HS-27A (cell line): ENCODE data around the gene ITGB3.
"Not testable (repeated sequence)": the region's sequence is repeated elsewhere in the genome, so short reads cannot be mapped to it uniquely, and the experiment has no call there.

Experiments
- DNase-seq: peaks from one replicate; pipeline ENCODE4 v3.0.0-alpha.2; 2012; ENCODE audit warnings: low read depth, missing footprints

ITGB3 gene

GRCh38 chr17:47244697-47245096 is 8.9 kb upstream of the ITGB3 start:
- no peak for DNase-seq

- DNase-seq = no peak
These were observed 7.5 kb upstream of the ITGB3 start for GRCh38 chr17:47246120-47246519.

GRCh38 chr17:47250855-47251254 is 2.8 kb upstream of the ITGB3 start:
- DNase-seq = no peak

GRCh38 chr17:47251421-47251940 is 2.1 kb upstream of the ITGB3 start:
- DNase-seq = no peak

GRCh38 chr17:47252209-47252608 is 1.4 kb upstream of the ITGB3 start:
- DNase-seq = no peak

GRCh38 chr17:47252766-47253512 is 688 bp upstream of the ITGB3 start:
- no peak for DNase-seq

DNA sequence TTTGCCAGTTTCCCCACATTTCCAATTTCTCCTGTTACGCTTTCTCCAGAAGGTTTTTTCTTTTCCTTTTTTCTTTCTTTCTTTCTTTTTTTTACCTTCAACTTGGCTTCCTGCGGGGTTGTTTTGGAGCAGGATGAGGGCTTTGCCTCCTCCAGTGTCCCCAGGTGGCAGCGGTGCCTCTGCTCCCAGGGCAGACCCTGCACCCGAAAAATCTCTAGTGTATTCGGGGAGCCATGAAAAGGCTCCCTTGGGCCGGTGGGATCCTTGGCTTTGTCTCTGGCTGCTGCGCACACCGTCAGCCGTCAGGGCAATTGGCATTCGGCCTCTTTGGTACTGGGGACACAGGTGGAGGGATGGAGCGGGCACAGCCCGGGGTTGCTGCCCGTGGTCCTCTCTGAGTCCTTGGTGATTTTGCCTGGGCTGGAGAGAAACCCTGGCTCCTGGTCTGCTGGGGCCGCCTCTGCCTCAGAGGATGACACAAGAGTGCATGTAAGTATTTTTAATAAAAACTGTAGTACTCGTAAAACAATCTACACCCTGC is 846 bp downstream of the ITGB3 start:
- DNase-seq = no peak

DNA sequence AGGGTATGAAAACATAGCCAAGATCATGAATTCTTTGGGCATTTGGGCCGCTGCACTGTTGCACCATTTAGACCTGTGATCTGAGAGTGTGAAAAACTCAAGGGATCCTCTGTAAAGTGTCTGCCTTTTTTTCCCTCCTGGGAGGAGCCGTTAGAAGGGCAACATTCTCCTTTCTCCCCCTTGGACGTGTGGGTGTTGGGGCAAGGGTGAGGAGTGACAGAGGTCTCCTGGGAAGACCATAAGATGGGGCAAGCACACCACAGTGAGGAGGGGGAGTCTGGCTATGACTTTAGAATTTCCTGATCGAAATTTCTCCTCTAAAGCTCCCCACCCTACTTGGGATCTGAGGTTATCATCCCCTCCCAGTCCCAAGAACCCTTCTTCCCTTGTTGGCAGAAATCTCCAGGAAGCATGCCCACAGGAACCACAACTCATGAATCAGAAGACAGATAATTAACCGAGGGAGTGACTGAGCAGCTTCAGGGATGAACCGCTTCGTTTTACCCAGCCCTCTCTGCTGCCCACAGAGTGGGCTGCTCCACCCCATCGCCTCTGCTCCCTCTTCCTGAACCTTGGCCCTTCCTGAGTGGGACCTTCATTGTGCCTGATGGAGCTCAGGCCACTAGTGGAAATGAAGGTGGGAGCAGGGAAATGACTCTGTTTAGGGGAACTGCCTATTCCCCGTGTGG is 4.2 kb downstream of the ITGB3 start:
- DNase-seq = peak; percentile 82

DNA sequence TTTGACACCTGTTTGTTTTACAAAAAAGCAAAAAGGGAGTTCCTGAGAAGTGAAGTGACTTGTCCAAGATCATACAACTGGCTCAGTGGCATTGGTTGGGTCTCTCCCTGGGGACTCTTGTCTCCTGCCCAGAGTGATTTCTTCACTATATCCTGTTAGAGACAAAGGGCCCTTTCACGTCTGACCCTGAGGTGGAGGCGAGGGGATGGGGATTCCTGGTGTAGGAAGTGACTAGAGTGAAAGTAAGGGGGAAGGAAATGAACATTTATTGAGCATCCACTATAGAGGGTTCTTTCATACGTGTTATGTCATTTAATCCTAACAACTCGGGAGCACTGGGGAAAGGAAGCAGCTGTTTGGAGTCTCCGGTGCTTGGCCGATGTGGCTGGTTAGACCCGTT is 9.0 kb downstream of the ITGB3 start:
- DNase-seq = no peak

GRCh38 chr17:47264166-47264565 is 10.5 kb downstream of the ITGB3 start:
- DNase-seq = no peak

DNA sequence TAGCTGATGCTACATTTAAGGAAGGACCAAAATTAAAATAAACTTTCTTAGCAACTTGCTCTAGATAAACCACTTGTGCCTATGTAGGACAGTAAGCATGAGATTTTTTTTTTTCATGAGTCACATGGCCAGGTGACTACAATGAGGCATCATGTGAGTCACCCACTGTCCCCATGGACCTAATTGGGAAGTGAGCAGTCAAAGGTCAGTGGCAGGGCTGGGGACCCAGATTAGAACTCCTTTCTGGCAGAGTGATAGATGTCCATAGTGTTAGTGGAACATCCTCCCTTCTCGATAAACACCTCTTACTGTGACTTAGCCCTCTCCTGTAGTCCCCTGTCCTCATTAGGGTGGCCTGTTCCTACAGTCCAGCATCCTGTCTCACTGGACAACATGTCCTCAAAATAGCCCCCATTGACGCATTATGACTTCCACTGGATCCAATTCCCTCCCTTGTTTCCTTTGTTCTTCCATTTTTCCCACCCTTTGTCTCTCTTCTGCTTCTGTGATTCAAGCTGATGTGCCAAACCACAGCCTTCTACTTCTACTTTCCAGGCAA is 12.4 kb downstream of the ITGB3 start:
- peak; percentile 40 for DNase-seq

- no peak for DNase-seq
These were observed 13.2 kb downstream of the ITGB3 start for GRCh38 chr17:47266782-47267181.

- DNase-seq = peak; percentile 90
These were observed 13.8 kb downstream of the ITGB3 start for GRCh38 chr17:47267354-47267828.

- not testable (repeated sequence) for DNase-seq
These were observed 15.3 kb downstream of the ITGB3 start for GRCh38 chr17:47268964-47269363.

DNA sequence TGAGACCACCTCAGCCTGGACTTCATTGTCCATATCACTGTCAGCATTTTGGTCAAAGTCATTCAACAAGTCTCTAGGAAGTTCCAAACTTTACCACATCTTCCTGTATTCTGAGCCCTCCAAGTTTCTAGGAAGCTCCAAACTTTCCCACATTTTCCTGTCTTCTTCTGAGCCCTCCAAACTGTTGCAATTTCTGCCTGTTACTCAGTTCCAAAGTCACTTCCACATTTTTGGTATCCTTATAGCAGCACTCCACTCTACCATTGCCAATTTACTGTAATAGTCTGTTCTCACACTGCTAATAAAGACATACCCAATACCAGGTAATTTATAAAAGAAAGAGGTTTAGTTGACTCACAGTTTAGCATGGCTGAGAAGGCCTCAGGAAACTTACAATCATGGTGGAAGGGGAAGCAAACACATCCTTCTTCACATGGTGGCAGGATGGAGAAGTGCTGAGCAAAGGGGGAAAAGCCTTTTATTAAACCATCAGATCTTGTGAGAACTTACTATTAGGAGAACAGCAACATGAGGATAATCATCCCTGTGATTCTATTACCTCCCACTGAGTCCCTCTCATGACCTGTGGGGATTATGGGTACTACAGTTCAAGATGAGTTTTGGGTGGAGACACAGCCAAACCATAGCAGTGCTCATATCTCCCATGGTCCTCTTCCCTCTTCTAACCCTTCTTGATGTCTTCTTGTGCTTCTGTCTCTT is 16.1 kb downstream of the ITGB3 start:
- not testable (repeated sequence) for DNase-seq

- DNase-seq = no peak
These were observed 17.5 kb downstream of the ITGB3 start for GRCh38 chr17:47270946-47271705.

DNA sequence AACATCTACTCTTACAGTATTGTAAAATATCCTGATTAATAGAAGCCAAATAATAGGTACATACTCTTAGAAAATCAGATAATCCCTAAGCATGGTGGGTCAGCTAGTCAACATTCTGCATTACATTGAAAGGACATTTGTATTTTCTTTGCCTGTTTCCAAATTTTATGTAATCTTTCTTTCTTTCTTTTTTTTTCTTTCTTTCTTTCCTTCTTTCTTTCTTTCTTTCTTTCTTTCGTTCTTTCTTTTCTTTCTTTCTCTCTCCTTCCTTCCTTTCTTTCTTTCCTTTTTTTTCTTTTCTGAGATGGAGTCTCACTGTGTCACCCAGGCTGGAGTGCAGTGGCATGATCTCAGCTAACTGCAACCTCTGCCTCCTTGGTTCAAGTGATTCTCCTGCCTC is 18.9 kb downstream of the ITGB3 start:
- DNase-seq = no peak

GRCh38 chr17:47273245-47273644 is 19.6 kb downstream of the ITGB3 start:
- no peak for DNase-seq

- no peak for DNase-seq
These were observed 20.9 kb downstream of the ITGB3 start for GRCh38 chr17:47274319-47275069.

DNA sequence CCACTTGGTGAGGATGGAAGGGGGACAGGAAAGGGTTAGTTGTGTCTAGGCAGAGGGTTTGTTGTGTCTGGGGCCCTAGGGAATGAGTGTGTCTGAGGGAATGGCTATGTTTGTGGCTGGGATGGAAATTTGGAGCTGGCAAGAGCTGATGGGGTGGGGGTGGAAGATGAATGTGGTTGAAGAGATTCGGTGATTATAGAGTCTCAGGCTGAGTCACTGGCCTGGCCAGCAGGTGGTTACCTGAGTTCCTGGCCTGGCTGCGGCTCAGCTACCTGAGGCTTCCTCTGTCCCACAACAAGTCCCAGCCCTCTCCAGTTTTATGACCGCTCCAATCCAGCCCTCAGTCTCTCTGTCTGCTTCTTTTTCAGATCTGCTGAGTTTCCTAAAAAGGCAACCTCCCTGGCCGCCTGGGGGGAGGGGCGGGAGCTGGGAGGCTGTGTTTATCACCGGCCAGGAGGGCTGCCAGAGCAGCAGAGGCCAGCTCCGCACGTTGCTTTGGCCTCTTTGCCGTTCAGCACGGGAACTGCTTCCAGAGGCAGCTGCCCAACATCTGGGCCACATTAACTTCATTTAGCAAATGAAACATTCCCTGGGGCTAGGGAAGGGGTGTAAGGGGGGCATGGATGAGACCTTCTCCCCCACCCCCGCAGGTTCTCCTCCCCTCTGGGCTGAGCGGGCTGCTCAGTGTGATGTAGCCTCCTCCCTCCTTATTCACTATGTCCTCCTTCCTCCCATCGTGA is 21.8 kb downstream of the ITGB3 start:
- no peak for DNase-seq
